Left forelimb (tissue), 1 donor: Measurements from ENCODE around the gene TRIM54.
"Not testable (repeated sequence)": the region's sequence is repeated elsewhere in the genome, so short reads cannot be mapped to it uniquely, and the experiment has no call there.

Experiments used
- DNase-seq: peaks from one replicate; pipeline ENCODE4 v3.0.0-alpha.2; 2018; ENCODE audit warnings: low spot score

The TRIM54 gene

DNA sequence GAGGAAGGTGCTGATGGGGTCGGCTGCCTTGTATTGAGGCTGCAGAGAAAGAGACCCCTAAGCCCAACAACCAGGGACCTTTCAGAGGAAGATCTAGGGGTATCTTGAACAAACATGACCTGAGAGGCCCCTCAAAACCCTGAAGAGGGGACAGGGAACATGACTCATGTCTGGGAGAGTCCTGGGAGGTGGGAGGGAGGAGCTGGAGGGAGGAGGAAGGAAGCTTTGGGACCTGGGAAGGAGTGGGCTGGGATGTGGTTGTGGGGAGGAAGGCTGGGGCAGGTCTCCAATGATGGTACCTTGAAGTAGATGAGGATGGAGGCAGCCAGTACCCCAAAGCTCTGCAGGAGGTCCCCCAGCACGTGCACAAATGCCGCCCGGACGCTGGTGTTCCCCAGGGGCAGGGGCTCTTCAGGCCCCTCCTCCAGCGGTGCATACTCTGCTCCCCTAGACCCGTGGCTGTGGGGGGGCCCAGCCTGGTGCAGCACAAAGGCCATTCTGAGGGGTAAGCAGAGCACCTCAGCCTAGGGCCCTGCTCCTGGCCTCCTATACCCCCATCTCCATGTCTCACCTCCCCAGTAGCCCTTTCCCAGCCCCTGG, 25.3 kb upstream of the TRIM54 start:
- no peak for DNase-seq

DNA sequence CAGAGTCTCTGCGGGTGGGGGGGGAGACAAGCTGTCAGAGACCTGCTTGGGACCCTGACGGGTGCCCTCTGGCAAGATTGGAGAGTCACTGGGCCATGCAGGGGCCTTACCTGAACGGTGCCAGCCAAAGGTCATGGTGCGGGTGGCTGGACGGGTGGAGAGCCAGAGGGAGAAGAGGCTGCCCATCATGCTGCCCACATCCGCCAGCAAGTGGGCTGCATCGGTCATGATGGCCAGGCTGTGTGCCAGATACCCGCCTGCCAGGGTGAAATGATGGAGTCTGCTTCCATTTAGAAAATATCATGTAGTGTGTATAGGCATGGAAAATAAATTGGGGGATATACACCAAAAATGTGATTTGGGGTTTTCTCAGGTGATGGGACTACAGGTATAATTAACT, 24.2 kb upstream of the TRIM54 start:
- no peak for DNase-seq

GRCh38 chr2:27261241-27261925, 20.8 kb upstream of the TRIM54 start:
- DNase-seq: no peak

GRCh38 chr2:27261926-27262298, 20.3 kb upstream of the TRIM54 start:
- DNase-seq: no peak

- no peak for DNase-seq
Measured at GRCh38 chr2:27262379-27263286, 19.6 kb upstream of the TRIM54 start, which contains the start of gene SLC30A3. SLC30A3 (minus strand) TSS chr2:27263047; CDS start chr2:27262906, 141 bp downstream.

GRCh38 chr2:27263287-27264252, 18.7 kb upstream of the TRIM54 start:
- DNase-seq: no peak

DNA sequence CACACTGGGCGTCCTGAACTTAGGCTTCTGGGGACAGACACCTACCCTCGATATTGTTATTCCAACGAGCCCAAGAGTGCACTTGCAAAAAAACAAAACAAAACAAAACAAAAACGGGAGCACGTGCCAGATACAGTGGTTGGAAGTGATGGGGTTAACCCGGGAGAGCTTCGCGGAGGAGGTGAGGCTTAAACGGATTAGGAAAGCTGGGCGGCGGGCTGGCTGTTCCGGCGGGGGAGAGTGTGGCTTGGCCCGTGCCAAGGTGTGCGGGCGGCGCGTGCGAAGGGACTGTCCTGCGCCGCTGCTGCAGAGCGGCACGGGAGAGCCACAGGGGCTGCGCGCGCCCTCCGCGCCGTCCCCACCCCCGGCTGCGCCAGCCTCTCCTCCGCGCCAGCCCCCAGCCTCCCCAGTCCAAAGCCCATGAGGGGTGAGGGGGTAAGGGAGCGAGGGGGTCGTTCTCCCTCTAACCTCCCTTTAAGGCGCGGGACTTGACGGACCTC, 17.9 kb upstream of the TRIM54 start:
- no peak for DNase-seq

DNA sequence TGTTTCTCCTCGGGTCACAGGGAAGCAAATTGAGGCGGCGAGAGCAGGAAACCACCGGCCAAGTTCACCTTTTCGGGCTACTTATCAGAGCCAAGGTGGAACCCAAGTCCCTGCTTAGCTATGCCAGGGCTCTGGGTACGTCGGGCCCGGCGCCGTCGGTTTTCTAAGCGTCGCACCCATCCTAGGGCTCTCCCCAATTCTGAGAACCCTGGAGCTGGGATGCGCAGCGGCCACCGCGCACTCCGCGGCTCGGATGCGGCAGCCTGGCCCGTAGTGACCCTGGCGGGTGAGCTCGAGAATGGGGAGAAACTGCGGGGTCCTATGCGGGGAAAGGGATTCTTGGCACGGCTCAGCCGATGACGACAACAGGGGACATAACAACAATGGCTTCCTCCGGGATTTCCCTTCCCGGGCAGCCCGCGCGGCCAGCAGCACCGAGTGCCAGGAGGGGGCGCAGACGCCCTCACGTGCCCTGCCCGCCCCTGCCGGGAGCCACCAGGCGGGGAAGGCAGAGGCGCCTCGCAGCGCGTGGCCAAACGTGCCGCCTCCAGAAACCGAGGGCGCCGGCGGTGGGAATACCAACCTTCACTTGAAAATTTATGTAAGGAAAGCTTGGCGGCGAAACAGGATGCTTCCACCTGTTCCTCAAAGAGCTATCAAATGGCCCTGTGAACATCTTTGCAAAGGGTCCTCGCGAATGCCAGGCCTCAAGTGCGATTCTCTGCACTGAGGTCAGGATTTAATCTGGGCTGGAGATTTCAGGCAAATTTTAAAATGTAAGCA, 17.3 kb upstream of the TRIM54 start:
- DNase-seq: no peak

- no peak for DNase-seq
Measured at GRCh38 chr2:27265536-27265870, 16.7 kb upstream of the TRIM54 start.

DNA sequence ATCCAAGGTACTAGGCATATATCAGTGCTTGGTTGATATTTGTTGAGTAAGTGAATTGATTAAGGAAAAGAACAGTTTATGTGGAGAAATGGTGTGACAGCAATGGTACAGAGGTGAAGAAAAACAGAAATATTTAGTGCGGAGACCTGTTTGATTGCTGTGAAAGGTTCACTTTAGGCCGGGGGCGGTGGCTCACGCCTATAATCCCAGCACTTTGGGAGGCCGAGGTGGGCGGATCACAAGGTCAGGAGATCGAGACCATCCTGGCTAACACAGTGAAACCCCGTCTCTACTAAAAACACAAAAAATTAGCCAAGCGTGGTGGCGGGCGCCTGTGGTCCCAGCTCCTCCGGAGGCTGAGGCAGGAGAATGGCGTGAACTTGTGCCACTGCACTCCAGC, 13.9 kb upstream of the TRIM54 start:
- not testable (repeated sequence) for DNase-seq

GRCh38 chr2:27270131-27270530, 12.1 kb upstream of the TRIM54 start:
- DNase-seq: no peak

- no peak for DNase-seq
Measured at GRCh38 chr2:27270670-27271069, 11.6 kb upstream of the TRIM54 start.

DNA sequence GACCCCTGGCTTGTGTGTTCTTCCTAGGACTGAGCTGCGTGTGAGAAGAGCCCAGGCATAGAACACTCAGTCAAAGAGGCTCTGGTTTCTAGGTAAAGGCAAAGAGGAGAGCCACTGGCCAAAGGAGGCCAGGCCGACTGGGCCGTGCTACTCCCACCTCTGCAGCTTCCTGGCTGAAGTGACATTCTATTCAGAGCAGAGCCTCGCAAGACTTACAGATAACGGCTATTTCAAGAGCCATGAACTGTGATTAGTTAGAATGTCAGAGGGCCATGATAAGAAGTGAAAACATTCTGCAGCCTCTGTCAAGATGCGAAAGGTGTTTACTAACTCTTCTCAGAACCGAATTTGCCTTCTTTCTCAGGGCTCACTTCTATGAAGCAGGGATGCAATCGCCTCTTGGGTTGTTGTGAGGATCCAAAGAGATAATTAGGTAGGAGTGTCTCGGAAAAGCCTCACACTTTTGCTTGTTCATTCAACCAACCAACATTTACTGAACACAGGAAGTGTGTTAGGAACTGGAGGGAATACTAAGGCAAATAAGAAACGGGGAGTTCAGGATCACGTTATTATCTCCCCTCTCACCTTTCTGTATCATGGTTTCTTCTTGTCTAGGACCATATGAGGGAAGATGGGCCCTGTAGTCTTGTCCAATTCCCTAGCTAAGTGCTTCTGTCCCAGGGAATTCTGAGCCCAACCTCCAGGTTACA, 10.4 kb upstream of the TRIM54 start:
- DNase-seq: no peak

- DNase-seq: not testable (repeated sequence)
Measured at GRCh38 chr2:27272537-27273522, 9.4 kb upstream of the TRIM54 start.

DNA sequence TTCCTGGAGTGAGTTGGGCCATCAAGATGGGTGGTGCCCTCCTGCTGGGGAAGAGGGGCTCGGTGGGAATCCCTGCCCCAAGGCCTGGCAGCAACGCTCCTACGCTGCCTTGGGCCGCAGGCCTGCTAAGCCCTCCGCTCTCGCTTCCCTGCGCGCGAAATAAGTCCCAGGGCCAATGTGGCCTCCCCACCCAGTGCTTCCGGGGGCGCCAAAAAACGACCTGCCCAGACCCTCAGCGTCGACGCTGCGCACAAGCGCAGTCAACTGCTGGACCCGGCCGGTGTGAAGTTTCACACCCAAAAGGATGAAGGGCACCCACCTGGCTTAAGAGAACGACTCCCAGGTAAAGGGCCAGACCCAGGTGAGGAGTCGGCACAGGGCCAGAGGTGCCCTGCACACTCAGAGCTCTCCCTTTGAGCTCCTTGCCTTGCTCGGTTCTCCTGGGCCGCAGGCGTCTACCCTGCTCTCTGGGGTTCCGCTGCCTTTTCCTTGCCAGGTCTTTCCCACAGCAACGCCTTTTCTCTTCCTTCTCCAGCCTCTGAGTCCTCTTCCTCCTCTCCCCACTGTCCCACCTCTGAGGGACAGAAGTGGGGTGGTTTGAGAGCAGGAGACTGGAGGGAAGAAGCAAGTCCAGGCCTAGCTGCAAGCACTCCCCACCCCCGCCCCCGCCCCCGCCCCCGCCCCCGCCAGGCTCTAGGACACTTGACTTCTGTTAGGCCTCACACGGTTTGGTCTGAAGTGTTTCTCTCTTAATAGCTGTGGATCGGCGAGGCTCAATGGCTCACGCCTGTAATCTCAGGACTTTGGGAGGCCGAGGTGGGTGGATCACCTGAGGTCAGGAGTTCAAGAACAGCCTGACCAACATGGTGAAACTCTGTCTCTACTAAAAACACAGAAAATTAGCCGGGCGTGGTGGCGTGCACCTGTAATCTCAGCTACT, 6.7 kb upstream of the TRIM54 start, which contains the start of gene DNAJC5G:
TSS of gene DNAJC5G (plus strand) at position 223 of the 940 bp plus-strand sequence. CDS start 1,296 bp downstream, outside the sequence.
- DNase-seq: no peak

GRCh38 chr2:27278010-27278409, 4.2 kb upstream of the TRIM54 start:
- DNase-seq: no peak

GRCh38 chr2:27280826-27281225, 1.4 kb upstream of the TRIM54 start:
- no peak for DNase-seq

GRCh38 chr2:27281442-27281841, 787 bp upstream of the TRIM54 start:
- DNase-seq: no peak
